Brain microvascular endothelial cell (primary cell): ENCODE measurements around the gene FANCG.

Experiments used
- DNase-seq: peaks from one replicate; pipeline ENCODE4 v3.0.0-alpha.2; 2020
- H3K27ac ChIP-seq: fragments of 250-450 bp; sonication (Bioruptor Pico); 2 replicates; pipeline ENCODE4 v1.5.1; 2020; ENCODE audit warnings: mild to moderate bottlenecking, moderate library complexity
- H3K27me3 ChIP-seq: fragments of 250-450 bp; sonication (Bioruptor Pico); replicated peaks from 2 replicates; pipeline ENCODE4 v1.5.1; 2020; ENCODE audit warnings: mild to moderate bottlenecking
- H3K36me3 ChIP-seq: fragments of 250-450 bp; sonication (Bioruptor Pico); replicated peaks from 2 replicates; pipeline ENCODE4 v1.5.1; 2020; ENCODE audit warnings: mild to moderate bottlenecking
- H3K4me3 ChIP-seq: 2 replicates; pipeline ENCODE4 v1.5.1; 2011; ENCODE audit warnings: low read depth, mild to moderate bottlenecking, control low read depth, low read length, moderate library complexity
- CTCF ChIP-seq: IDR thresholded peaks from 2 replicates; pipeline ENCODE4 v1.5.1; 2011; ENCODE audit warnings: low read depth, mild to moderate bottlenecking, moderate library complexity, low read length, control low read depth, inconsistent platforms; ENCODE audit errors: missing control alignments
- in situ Hi-C: cut with HindIII; loops from 2 replicates; pipeline ENCODE4 v1.10.0; 2017; ENCODE audit warnings: low sequenced_read_pairs, low pct_ligation_motif_present

The FANCG gene

GRCh38 chr9:35054185-35054835 lies 25.4 kb downstream of the FANCG start:
- in situ Hi-C loops, result no loop called here
- H3K27me3 ChIP-seq, result no peaks in the 10 kb centered on the region
- no peak overlapping the region for H3K4me3 ChIP-seq
- TF ChIP-seq CTCF, result no peak
- H3K36me3 ChIP-seq, result peaks cover 68% of the 10 kb centered on the region
- DNase-seq, result no peak
- no peak overlapping the region for H3K27ac ChIP-seq

GRCh38 chr9:35051069-35051967 lies 28.4 kb downstream of the FANCG start:
- in situ Hi-C loops, result no loop called here
- Histone ChIP-seq H3K36me3 (peaks cover 43% of the 10 kb centered on the region), H3K27me3 (no peaks in the 10 kb centered on the region), H3K27ac (no peak overlapping the region), H3K4me3 (no peak overlapping the region)
- TF ChIP-seq CTCF, result peak; percentile 76
- DNase-seq, result peak; percentile 33

GRCh38 chr9:35048511-35048910 lies 31.2 kb downstream of the FANCG start:
- H3K36me3 ChIP-seq, result peaks cover 19% of the 10 kb centered on the region
- no peak overlapping the region for H3K27ac ChIP-seq
- TF ChIP-seq CTCF, result no peak
- no peak overlapping the region for H3K4me3 ChIP-seq
- H3K27me3 ChIP-seq, result no peaks in the 10 kb centered on the region
- no peak for DNase-seq
- in situ Hi-C loops, result no loop called here

- H3K27ac ChIP-seq, result no peak overlapping the region
- H3K4me3 ChIP-seq, result no peak overlapping the region
- peaks cover 8% of the 10 kb centered on the region for H3K36me3 ChIP-seq
- no peak for TF ChIP-seq CTCF
- no peaks in the 10 kb centered on the region for H3K27me3 ChIP-seq
- DNase-seq, result no peak
- in situ Hi-C loops, result no loop called here
Observed at GRCh38 chr9:35044071-35044470, 35.7 kb downstream of the FANCG start.

- Histone ChIP-seq H3K27ac (no peak overlapping the region), H3K36me3 (peaks cover 4% of the 10 kb centered on the region), H3K4me3 (no peak overlapping the region), H3K27me3 (no peaks in the 10 kb centered on the region)
- DNase-seq, result no peak
- no peak for TF ChIP-seq CTCF
- in situ Hi-C loops, result no loop called here
Observed at GRCh38 chr9:35042891-35043545, 36.7 kb downstream of the FANCG start.
